ENCODE results near the gene RAB34. TPM values are rescaled to one million over a fixed set of nuclear protein-coding genes. Genes with fewer than 3 reads are reported as not detected.

The RAB34 gene
- total RNA-seq, 4 donors from 2014 or later, result 136 to 186 (median 159) TPM

DNA sequence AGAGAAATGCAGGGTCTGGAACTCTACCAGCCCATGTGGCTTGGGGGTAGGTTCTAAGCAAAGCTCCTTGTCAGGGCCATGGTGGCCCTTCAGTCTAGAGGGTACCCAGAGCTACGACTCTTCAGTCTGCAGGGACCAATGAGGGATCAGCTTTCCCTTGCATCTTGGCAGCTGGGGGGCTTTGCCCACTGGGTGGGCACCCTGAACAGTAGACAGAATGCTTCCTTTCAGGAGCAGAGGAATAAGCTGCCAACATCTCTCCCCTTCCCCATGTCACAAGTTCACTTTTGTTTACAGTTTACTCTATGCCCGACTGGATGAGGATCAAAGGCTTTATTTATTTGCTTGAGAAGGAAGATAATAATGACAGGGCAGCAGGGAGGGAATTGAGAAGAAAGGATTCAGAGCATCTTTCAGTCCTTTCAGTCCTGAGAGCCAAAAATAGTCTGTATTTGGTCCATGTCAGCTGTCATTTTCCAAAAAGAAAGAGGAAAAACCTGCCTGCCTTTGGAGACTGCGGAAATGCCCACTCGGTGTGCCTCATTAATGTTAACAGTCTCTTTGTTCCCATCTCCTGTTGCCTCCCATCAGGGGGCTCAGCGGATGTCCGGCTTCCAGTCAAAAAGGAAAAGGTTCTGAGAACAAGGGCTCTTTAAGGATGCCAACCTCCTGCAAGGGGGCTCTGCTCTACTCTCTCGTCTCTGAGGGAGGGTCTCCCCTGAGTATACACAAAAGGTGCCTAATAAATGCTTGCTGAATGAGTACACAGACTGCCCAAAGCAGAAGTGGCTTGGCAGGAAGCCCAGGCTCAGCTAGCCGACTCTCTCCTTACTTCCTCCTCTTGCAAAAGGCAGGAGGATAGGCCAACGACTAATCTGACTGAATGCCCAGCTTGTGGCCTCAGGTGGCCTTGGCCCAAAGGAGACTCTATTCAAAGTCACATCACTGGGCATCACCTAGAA lies 43.2 kb upstream of the RAB34 start:
- peaks cover 16 to 18% of the 10 kb centered on the region in 2 donors for H3K36me3 ChIP-seq
- H3K4me1 ChIP-seq, result peaks cover 8 to 21% of the 10 kb centered on the region in 2 donors
- no peaks in the 10 kb centered on the region for H3K27me3 ChIP-seq
- DNase-seq, result peak; percentile 62 to 64
- peak overlapping the region in 2 of 3 donors; percentile 51 to 53 for H3K27ac ChIP-seq
- no peaks in the 10 kb centered on the region for H3K9me3 ChIP-seq
- WGBS, 2 donors, result 44 to 45% methylated on average over 9 of the region's 9 CpGs
- H3K4me3 ChIP-seq (replicated peaks in 1 of 3), result no peak overlapping the region
- intact Hi-C loops (cut with DNase I), result loop anchor here (5.0 to 10.0 kb wide), 2 partner anchors 94 to 151 kb away; partner anchors contain the start of gene ERAL1
- TF ChIP-seq, protein P1, sequence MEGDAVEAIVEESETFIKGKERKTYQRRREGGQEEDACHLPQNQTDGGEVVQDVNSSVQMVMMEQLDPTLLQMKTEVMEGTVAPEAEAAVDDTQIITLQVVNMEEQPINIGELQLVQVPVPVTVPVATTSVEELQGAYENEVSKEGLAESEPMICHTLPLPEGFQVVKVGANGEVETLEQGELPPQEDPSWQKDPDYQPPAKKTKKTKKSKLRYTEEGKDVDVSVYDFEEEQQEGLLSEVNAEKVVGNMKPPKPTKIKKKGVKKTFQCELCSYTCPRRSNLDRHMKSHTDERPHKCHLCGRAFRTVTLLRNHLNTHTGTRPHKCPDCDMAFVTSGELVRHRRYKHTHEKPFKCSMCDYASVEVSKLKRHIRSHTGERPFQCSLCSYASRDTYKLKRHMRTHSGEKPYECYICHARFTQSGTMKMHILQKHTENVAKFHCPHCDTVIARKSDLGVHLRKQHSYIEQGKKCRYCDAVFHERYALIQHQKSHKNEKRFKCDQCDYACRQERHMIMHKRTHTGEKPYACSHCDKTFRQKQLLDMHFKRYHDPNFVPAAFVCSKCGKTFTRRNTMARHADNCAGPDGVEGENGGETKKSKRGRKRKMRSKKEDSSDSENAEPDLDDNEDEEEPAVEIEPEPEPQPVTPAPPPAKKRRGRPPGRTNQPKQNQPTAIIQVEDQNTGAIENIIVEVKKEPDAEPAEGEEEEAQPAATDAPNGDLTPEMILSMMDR (IDR thresholded peaks at IDR 0.05), result no peak
- TF ChIP-seq POLR2A (IDR thresholded peaks at IDR 0.05), result no peak

DNA sequence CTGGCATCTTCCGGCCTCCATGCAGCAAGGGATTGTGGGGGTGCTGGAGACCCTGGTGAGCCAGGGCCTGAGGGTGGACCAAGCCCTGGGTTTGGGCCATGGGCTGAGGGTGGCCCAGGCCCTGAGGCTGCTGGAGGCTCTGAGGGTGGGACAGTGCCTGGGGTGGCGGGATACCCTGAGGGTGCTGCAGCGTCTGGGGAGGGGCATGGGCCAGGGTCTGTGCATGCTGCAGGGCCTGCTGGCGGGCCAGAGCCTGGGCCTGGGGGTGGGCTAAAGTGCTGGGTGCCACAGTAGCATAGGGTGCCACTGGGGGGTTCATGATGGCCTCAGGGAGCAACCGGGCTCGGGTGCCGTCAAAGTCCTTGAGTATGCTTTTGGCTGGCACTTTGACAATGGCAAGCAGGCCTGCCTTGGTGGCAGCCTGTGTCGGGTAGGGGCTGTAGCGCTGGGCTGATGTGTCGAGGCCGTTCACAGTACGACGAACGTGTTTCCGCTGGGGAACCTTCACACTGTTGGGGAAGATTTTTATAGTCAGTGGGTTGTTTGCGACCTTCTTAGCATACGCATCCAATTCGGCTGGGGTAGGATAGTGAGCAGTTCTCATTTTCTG lies 41.7 kb upstream of the RAB34 start:
- H3K4me1 ChIP-seq, result peaks cover 8 to 21% of the 10 kb centered on the region in 2 donors
- no peaks in the 10 kb centered on the region for H3K9me3 ChIP-seq
- intact Hi-C loops (cut with DNase I), result no loop called here
- peaks cover 16 to 18% of the 10 kb centered on the region in 2 donors for H3K36me3 ChIP-seq
- H3K4me3 ChIP-seq (replicated peaks in 1 of 3), result no peak overlapping the region
- DNase-seq, result no peak
- TF ChIP-seq, protein P1 (IDR thresholded peaks at IDR 0.05), result no peak
- no peak for TF ChIP-seq POLR2A (IDR thresholded peaks at IDR 0.05)
- H3K27me3 ChIP-seq, result no peaks in the 10 kb centered on the region
- 92 to 94% methylated on average over 12 to 18 of the region's 18 CpGs for WGBS, 2 donors
- H3K27ac ChIP-seq, result no peak overlapping the region

DNA sequence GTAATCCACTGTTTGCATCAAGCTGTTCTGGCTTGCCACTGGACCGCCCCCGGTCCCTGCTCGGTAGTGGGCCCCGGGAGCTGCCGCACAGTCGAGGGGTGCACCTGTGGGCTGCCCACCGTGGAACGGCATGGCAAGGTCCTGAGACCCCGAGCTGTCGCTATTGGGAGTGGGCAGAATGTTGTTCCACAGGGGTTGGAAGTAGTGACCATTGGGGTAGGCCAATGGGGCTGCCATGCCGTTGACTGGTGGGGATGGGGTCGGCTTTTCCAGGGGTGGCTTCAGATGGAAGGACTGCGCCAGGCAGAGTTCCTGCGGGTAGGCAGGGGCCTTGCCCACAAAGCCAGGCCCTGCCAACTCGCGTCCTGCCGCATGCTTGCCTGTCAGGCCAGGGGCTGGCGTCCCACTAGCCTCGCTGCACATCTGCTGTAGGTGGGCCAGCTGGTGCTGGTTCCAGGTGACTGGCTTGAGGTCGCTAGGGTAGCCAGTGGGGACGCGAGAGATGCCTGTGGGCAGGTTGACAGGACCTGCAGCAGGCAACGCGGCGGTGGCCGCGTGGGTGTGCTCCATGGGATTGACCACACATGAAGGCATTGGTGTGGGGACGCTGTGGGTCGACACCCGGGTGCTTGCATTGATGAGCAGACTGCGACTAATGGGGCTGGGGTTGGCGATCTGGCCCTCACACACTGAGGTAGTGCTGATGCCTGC lies 40.9 kb upstream of the RAB34 start:
- H3K27ac ChIP-seq, result no peak overlapping the region
- WGBS, 2 donors, result 95% methylated on average over 18 to 23 of the region's 32 CpGs
- H3K4me1 ChIP-seq, result peaks cover 8 to 21% of the 10 kb centered on the region in 2 donors
- no peak for DNase-seq
- H3K4me3 ChIP-seq (replicated peaks in 1 of 3), result no peak overlapping the region
- peaks cover 16 to 18% of the 10 kb centered on the region in 2 donors for H3K36me3 ChIP-seq
- intact Hi-C loops (cut with DNase I), result no loop called here
- TF ChIP-seq, protein P1 (IDR thresholded peaks at IDR 0.05), result no peak
- no peak for TF ChIP-seq POLR2A (IDR thresholded peaks at IDR 0.05)
- H3K9me3 ChIP-seq, result no peaks in the 10 kb centered on the region
- no peaks in the 10 kb centered on the region for H3K27me3 ChIP-seq

- WGBS, 2 donors, result 72 to 76% methylated on average over 5 of the region's 5 CpGs
- Histone ChIP-seq H3K4me3 (replicated peaks in 1 of 3) (no peak overlapping the region), H3K36me3 (peaks cover 16 to 18% of the 10 kb centered on the region in 2 donors), H3K27ac (no peak overlapping the region), H3K4me1 (peaks cover 8 to 13% of the 10 kb centered on the region in 2 donors), H3K9me3 (no peaks in the 10 kb centered on the region), H3K27me3 (no peaks in the 10 kb centered on the region)
- TF ChIP-seq POLR2A (IDR thresholded peaks at IDR 0.05), result no peak
- TF ChIP-seq, protein P1 (IDR thresholded peaks at IDR 0.05), result no peak
- no peak for DNase-seq
- intact Hi-C loops (cut with DNase I), result no loop called here
Observed at GRCh38 chr17:28756049-28756804, 38.6 kb upstream of the RAB34 start.

Measured in thyroid gland (tissue), 4 donors.